DND-41 (cell line): Measurements from ENCODE around the gene MREG.

Experiments
- CTCF ChIP-seq: IDR thresholded peaks from 2 replicates; pipeline ENCODE4 v1.5.1; 2012; ENCODE audit warnings: borderline replicate concordance, low read length, moderate library complexity, mild to moderate bottlenecking; ENCODE audit not compliant: poor library complexity, severe bottlenecking; ENCODE audit errors: extremely low read depth
- EZH2 ChIP-seq: IDR thresholded peaks from 3 replicates; pipeline ENCODE4 v1.6.1; 2012; ENCODE audit warnings: borderline replicate concordance, low read depth, mild to moderate bottlenecking, moderate library complexity, low read length, inconsistent platforms; ENCODE audit not compliant: severe bottlenecking

- TF ChIP-seq CTCF (no peak), EZH2 (no peak)
Measured at GRCh38 chr2:216043949-216044348, 30.6 kb upstream of the MREG start.
